GOT3 (cell line): Measurements from ENCODE around the gene FBXL7.

Experiments
- DNase-seq: peaks from one replicate; lab custom pipeline; 2025; ENCODE audit warnings: mixed read lengths; lab: John Stamatoyannopoulos, UW

FBXL7 gene

GRCh38 chr5:15545082-15545481 lies 45.1 kb downstream of the FBXL7 start:
- DNase-seq: no peak

GRCh38 chr5:15547261-15547839 lies 47.4 kb downstream of the FBXL7 start:
- DNase-seq: no peak

- DNase-seq: no peak
These were observed 50.0 kb downstream of the FBXL7 start for GRCh38 chr5:15549961-15550360.

DNA sequence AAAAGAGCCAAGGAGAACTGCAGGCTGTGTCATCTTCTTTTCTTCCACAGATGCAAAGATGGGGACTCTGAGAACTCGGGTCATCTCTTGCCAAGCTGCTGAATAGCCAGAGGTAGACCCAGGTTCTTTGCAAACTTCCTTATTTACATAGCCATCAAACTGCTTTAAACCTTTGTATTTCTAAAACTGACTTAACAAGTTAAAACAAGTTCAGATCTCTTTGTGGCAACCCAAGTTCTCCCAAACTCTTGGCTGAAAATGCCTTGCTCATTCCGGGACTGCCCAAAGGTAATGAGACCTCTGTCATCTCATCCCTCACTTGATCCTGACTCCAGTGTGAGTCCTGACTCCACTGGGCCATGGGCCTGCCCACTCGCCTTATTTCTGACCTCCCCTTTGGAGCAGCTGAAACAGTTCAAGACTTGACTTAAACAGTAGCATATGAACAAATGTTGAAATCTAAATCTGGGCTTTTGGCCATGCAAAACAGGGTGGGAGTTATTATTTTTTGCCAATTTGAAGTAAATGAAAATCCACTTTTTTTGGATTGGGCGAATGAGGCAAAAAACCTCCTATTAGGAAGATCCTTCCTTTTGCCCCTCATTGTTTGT lies 50.6 kb downstream of the FBXL7 start:
- DNase-seq: no peak

- DNase-seq: no peak
These were observed 51.1 kb downstream of the FBXL7 start for GRCh38 chr5:15551113-15551504.

DNA sequence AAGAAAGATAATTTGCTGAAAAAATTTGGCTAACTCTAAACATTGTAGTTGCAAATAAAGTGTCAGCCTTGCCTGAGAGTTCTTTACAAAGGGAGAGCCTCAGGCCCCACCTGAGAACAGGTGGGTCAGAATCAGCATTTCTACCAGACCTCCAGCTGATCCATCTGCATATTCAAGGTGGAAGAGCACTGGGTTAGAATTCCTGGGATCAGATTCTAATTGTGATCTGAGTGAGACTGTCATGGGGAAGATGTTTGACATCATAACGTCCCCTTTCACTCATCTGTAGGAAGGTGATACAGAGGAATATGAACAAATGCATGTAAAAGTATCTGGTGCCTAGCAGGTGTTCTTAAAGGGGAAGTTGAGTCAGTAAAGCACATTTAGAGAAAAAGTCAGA lies 54.6 kb downstream of the FBXL7 start:
- no peak for DNase-seq

GRCh38 chr5:15555176-15555575 lies 55.2 kb downstream of the FBXL7 start:
- no peak for DNase-seq

DNA sequence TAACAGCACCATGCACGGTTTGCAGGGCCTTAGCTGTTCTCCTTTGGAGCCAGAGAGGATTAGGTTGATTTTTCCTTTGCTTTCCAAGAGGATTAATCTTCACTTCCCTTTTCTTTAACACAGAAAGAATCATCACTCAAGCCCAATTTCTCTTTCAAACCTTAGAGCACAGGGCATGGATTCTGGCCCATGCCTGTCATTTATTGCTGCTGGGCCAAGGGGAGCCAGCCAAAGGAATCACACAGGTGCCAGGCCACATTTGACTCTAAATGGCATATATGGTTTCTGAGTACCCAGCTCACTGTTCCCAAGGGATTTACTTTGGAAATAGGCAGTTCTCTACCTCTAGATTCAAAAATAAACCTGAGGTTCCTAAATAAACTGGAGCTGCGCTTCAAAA lies 58.3 kb downstream of the FBXL7 start:
- DNase-seq: no peak

DNA sequence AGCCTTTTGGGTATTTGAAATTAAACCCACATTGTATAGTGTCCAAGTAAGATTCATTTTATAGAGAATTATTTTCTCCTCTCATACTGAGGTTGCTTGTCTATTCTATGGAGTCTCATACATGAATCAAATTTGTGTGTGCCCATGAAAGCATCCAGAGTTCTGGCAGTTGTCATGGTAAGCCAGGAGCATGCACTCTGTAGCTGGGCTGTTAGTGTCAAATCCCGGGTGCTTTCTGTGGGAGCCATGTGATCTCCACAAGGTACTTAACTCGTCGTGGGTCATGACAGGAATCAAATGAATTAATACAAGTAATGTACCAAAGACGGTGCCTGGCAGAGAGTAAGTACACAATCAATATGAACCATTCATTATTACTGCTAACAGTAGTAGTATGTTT lies 58.7 kb downstream of the FBXL7 start:
- no peak for DNase-seq

GRCh38 chr5:15560421-15560820 lies 60.4 kb downstream of the FBXL7 start:
- DNase-seq: no peak

DNA sequence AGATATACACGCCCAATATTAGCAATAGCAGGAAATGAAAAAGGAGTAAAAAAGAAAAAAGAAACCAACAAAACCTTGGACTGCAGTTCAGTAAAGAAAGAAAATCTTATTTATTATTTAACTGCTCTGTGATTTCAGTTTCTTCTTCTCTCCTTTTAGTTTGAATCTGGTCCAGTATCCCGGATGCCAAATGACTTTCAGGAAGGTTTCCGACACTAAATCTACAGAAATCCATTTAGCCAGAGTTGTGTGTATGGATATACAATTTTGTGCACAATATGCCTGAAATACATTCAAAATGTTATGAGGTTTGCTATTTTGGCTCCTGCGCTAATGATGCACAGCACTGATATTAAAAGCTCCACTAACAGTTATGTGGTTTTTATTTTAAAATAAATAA lies 64.5 kb downstream of the FBXL7 start:
- no peak for DNase-seq

GRCh38 chr5:15564957-15565356 lies 65.0 kb downstream of the FBXL7 start:
- DNase-seq: no peak

DNA sequence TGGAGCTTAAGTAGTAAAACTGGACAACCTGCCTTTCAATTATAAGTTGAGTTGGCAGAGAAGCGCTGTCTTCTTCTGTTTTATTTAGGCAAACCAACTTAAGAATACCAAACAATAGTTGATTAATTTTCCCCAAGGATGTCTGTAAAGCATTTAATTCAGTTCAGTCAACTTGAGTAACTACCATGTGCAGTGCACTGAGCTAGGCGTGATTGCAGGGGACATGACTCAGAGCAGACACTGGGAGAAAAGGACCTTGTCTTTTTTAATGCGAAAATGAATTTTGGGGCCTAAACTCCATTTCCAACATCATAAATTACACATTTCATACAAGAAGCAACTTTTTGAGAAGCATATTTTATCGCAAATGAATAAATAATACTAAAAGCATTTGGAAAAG lies 66.3 kb downstream of the FBXL7 start:
- no peak for DNase-seq

DNA sequence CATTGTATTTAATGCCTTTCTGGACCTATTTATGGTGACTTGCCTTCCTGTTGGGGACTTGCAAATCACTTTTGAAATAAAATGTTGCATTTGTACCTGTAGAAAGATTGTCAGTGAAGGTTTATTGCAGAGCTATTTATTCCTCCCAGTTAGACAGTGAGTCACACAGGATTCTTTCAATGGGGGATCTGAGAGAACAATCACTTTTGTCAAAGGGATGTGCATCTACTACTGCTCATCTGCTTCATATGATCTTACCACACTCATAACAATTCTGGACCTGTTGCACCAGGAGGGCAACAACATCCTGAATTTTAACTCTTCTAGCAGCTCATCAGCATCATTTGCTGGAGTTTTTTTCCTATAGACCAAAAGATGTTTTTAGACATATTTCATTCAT lies 66.8 kb downstream of the FBXL7 start:
- DNase-seq: no peak

DNA sequence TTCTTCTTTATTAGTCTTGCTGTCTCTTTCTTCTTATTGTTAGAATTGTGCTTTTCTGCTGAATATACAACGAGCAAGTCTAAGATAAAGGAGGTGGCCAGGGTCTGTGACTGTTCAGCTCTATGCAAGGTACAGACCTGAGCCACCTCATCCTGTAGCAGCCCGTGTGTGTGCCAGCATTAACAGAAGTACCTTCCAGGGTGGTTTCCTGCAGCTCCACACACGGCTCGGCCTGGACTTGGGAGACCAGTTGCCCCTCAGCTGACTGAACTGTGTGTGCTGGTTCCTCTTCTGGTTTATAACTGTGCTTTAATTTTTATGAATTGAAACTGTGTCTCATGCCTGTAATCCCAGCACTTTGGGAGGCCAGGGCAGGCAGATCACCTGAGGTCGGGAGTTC lies 70.5 kb downstream of the FBXL7 start:
- DNase-seq: no peak

DNA sequence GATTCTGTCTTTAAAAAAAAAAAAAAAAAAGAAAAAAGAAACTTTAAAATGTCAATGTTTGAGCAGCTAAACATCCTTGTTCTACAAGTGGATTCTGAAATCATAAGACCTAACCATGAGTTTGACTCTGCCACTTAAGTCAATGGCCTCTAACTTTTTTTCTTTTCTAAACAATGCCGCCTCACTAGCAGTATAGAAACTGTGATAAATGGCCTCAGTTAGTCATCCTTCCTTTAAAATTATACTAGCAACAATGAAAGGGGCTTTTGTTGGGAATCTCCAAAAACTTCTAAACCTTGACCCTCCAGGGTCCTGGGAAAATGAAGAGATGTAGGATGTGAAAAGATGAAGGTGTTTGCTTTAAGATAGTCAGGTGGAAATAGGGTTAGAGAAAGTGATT lies 71.1 kb downstream of the FBXL7 start:
- DNase-seq: no peak

DNA sequence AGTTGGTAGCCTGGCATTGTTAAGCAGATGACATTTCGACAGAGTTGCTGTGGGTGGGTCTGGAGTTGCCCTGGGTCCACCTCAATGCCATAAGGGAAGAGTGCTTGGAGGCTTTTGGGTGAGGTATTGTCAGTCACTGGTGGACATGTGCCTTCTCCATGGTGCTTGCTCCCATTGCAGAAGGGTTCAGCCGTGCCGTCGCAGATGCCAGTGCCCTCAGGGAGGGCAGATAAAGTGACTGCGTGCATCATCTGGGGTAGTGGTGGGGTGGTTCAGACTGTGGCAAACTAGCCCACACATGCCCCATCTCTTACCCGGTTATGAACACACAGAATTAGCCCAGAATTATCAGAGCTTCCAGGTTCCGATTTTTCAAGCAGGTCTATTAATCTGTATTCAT lies 71.6 kb downstream of the FBXL7 start:
- no peak for DNase-seq

GRCh38 chr5:15573590-15573989 lies 73.6 kb downstream of the FBXL7 start:
- no peak for DNase-seq

DNA sequence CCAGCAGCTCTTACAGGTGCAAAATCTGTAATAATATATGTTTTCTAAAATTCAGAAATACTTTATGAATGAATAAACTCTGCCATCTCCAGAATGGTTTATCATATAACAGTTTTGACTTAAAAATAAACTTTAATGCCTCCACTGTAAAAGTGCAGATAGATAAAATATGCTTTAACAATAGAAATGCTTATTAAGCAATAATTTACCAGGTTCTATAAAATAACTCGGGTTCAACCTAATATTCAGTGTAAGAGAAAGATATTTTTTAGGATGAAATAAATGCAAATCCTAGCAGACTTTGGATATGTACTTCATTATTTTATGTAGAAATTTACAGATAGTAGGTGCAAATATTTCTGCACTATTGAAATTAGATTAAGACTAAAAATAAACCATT lies 74.1 kb downstream of the FBXL7 start:
- DNase-seq: no peak

GRCh38 chr5:15574806-15575325 lies 74.9 kb downstream of the FBXL7 start:
- DNase-seq: no peak

DNA sequence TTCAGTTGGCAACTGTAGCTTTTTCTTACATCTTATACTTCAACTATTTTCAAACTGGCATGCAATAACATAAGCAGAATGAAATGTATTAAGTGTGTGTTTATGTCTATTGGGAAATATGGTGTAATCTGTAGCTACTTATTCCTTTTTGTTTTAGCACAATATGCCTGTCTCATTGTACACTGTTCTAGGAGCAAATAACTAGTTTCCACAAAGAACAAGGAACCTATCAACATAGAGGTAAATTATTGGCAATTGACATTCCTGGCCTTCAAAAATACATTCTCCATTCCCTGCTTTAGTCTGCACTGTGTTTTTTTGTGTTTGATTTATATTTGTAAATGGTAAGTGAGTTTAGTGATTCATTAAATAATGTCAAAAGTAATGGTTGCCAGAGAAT lies 75.7 kb downstream of the FBXL7 start:
- DNase-seq: no peak

DNA sequence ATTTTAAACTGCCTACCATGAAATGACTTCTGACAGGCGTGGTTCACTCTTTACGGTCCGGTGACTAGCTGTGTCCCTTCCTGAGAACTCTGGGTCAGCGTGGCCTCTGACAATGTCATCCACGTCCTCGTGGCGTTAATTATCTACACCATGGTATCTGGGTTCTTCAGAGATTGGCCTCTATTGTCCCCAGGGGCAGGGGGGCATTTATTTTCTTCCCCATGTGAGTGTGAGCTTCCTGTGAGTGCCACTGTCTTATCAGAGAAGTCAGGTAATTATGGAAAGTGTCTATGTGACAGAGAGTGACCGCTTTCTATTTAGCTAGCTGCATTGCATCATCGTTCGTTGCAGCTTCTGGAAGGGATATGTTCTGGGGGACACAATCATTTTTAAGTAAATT lies 77.2 kb downstream of the FBXL7 start:
- DNase-seq: no peak

DNA sequence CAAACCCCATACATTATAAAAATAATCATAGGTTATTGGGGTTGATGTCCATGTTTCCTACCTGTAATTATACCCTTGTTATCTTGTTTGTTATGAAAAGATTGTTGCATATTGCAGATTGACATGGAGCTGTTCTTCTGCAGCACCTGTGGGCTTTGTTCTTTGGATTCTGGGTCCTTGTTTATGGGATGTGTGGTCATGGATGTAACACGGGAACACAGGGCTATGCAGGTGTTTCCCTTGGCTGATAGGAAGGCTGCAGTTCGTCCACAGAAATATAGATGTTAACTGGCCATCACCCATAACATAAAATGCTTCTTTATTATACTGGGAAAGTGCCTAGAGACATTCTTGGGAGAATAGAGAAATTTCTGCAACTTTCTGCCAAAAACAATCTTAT lies 77.9 kb downstream of the FBXL7 start:
- DNase-seq: no peak
